ENCODE data around the gene OXA1L. TPM values are rescaled to one million over a fixed set of nuclear protein-coding genes. Genes with fewer than 3 reads are reported as not detected.
"Not testable (repeated sequence)": the region's sequence is repeated elsewhere in the genome, so short reads cannot be mapped to it uniquely, and the experiment has no call there.

Gene OXA1L
- total RNA-seq, 1 experiment from 2014 or later = 146 TPM

DNA sequence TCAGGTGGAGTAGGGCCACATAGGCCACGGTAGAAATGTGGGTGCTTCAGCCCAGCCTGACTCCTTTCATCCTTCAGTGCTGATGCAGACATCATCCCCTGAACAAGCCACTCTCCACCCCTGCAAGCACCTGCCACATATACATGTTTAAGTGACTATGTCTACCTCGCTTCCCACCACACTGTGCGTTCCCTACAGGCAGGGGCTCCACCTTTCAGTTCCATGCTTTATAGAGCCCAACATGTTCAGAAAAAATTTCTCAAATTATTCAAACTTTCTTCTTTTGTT lies 37.1 kb downstream of the OXA1L start:
- ChIA-PET CTCF (no interaction called here), POLR2A (ENCODE audit: unreplicated experiment) (no interaction called here)
- DNase-seq = no peak
- no peak for TF ChIP-seq EZH2 (IDR thresholded peaks at IDR 0.05; ENCODE audit: low read length, unreplicated experiment)
- TF ChIP-seq EZH2phosphoT487 (IDR thresholded peaks at IDR 0.05; ENCODE audit: borderline replicate concordance, low read length) = no peak
- TF ChIP-seq, protein P1, sequence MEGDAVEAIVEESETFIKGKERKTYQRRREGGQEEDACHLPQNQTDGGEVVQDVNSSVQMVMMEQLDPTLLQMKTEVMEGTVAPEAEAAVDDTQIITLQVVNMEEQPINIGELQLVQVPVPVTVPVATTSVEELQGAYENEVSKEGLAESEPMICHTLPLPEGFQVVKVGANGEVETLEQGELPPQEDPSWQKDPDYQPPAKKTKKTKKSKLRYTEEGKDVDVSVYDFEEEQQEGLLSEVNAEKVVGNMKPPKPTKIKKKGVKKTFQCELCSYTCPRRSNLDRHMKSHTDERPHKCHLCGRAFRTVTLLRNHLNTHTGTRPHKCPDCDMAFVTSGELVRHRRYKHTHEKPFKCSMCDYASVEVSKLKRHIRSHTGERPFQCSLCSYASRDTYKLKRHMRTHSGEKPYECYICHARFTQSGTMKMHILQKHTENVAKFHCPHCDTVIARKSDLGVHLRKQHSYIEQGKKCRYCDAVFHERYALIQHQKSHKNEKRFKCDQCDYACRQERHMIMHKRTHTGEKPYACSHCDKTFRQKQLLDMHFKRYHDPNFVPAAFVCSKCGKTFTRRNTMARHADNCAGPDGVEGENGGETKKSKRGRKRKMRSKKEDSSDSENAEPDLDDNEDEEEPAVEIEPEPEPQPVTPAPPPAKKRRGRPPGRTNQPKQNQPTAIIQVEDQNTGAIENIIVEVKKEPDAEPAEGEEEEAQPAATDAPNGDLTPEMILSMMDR (conservative IDR thresholded peaks at IDR 0.05; ENCODE audit: low read depth, low read length) = no peak
- no peaks in the 10 kb centered on the region for H4K20me1 ChIP-seq (ENCODE audit: low read length)
- no TSS peak for BruUV-seq (replicated peaks)
- intact Hi-C loops (cut with micrococcal nuclease) = no loop called here
- no peak overlapping the region for H3K9ac ChIP-seq (ENCODE audit: low read length)
- H3K9me3 ChIP-seq (ENCODE audit: low read length) = no peaks in the 10 kb centered on the region
- no peaks in the 10 kb centered on the region for H3K27me3 ChIP-seq (ENCODE audit: low read length)
- no peaks in the 10 kb centered on the region for H3K4me1 ChIP-seq (ENCODE audit: insufficient read depth, low read length)
- no peak overlapping the region for H3K4me2 ChIP-seq (ENCODE audit: low read length)
- no peak overlapping the region for H2AFZ ChIP-seq (ENCODE audit: low read length)
- H3K36me3 ChIP-seq (ENCODE audit: low read depth, low read length) = no peaks in the 10 kb centered on the region
- no peaks in the 10 kb centered on the region for H3K79me2 ChIP-seq (ENCODE audit: low read length)
- H3K9me2 ChIP-seq (replicated peaks; ENCODE audit: low read length) = no peaks in the 10 kb centered on the region
- H3K27ac ChIP-seq (ENCODE audit: low read length) = no peak overlapping the region
- no peak overlapping the region for H3K4me3 ChIP-seq (ENCODE audit: low read length)
- no peaks in the 10 kb centered on the region for H3F3A ChIP-seq (ENCODE audit: low read length, unreplicated experiment)
- no peak for ATAC-seq

DNA sequence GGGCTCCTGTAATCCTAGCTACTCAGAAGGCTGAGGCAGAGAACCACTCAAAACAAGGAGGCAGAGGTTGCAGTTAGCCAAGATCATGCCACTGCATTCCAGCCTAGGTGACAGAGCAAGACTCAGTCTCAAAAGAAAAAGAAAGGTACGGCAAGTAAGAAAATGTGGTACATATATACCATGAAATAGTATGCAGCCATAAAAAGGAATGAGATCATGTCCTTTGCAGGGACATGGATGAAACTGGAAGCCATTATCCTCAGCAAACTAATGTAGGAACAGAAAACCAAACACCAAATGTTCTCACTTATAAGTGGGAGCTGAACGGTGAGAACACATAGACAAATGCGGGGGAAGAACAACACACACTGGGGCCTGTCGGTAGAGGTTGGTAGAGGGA lies 38.7 kb downstream of the OXA1L start:
- CTCF ChIA-PET; H4K20me1 ChIP-seq (ENCODE audit: low read length); H3K9ac ChIP-seq (ENCODE audit: low read length); H3K9me2 ChIP-seq (replicated peaks; ENCODE audit: low read length); DNase-seq; ATAC-seq; H3K36me3 ChIP-seq (ENCODE audit: low read depth, low read length); H3K27me3 ChIP-seq (ENCODE audit: low read length); H3K27ac ChIP-seq (ENCODE audit: low read length); H2AFZ ChIP-seq (ENCODE audit: low read length); H3K9me3 ChIP-seq (ENCODE audit: low read length); H3K4me3 ChIP-seq (ENCODE audit: low read length); H3K4me2 ChIP-seq (ENCODE audit: low read length); H3F3A ChIP-seq (ENCODE audit: low read length, unreplicated experiment); intact Hi-C loops (cut with micrococcal nuclease); BruUV-seq (replicated peaks); H3K79me2 ChIP-seq (ENCODE audit: low read length); POLR2A ChIA-PET (ENCODE audit: unreplicated experiment); H3K4me1 ChIP-seq (ENCODE audit: insufficient read depth, low read length): not testable (repeated sequence)

DNA sequence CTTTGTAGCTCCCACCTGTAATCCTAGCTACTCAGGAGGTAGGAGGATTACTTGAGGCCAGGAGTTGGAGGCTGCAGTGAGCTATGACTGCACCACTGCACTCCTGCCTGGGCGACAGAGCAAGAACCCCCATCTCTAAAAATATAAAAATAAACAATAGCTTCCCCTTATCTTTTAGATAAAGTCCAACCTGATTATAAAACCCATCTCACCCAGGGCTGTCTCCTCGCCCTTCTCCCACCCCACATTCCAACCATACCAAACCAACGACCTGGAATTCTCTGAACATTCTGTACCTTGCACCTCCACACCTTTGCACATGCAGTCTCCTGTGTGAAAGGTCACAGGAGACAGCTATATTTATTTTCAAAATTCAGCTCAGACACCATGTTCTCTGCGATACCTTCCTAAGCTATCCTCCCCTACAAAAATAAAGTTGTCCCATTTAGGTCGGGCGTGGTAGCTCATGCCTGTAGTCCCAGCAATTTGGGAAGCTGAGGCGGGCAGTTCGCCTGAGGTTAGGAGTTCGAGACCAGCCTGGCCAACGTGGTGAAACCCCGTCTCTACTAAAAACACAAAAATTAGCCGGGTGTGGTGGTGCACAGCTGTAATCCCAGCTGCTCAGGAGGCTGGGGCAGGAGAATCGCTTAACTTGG lies 41.1 kb downstream of the OXA1L start:
- Histone ChIP-seq H3K4me3 (ENCODE audit: low read length) (no peak overlapping the region), H3K9me2 (replicated peaks; ENCODE audit: low read length) (no peaks in the 10 kb centered on the region), H3K27ac (ENCODE audit: low read length) (no peak overlapping the region), H3K36me3 (ENCODE audit: low read depth, low read length) (no peaks in the 10 kb centered on the region), H3F3A (ENCODE audit: low read length, unreplicated experiment) (no peaks in the 10 kb centered on the region), H4K20me1 (ENCODE audit: low read length) (no peaks in the 10 kb centered on the region), H2AFZ (ENCODE audit: low read length) (no peak overlapping the region), H3K9me3 (ENCODE audit: low read length) (no peaks in the 10 kb centered on the region), H3K4me2 (ENCODE audit: low read length) (no peak overlapping the region), H3K27me3 (ENCODE audit: low read length) (no peaks in the 10 kb centered on the region), H3K9ac (ENCODE audit: low read length) (no peak overlapping the region), H3K79me2 (ENCODE audit: low read length) (no peaks in the 10 kb centered on the region), H3K4me1 (ENCODE audit: insufficient read depth, low read length) (no peaks in the 10 kb centered on the region)
- ChIA-PET POLR2A (ENCODE audit: unreplicated experiment) (no interaction called here), CTCF (no interaction called here)
- ATAC-seq (no peak), DNase-seq (no peak)
- no TSS peak for BruUV-seq (replicated peaks)
- TF ChIP-seq EZH2phosphoT487 (IDR thresholded peaks at IDR 0.05; ENCODE audit: borderline replicate concordance, low read length) = no peak
- TF ChIP-seq, protein P1 (conservative IDR thresholded peaks at IDR 0.05; ENCODE audit: low read depth, low read length) = no peak
- TF ChIP-seq EZH2 (IDR thresholded peaks at IDR 0.05; ENCODE audit: low read length, unreplicated experiment) = no peak
- intact Hi-C loops (cut with micrococcal nuclease) = no loop called here

All from PC-3 (cell line).